ENCODE data around the gene MYO19.

MYO19 gene

DNA sequence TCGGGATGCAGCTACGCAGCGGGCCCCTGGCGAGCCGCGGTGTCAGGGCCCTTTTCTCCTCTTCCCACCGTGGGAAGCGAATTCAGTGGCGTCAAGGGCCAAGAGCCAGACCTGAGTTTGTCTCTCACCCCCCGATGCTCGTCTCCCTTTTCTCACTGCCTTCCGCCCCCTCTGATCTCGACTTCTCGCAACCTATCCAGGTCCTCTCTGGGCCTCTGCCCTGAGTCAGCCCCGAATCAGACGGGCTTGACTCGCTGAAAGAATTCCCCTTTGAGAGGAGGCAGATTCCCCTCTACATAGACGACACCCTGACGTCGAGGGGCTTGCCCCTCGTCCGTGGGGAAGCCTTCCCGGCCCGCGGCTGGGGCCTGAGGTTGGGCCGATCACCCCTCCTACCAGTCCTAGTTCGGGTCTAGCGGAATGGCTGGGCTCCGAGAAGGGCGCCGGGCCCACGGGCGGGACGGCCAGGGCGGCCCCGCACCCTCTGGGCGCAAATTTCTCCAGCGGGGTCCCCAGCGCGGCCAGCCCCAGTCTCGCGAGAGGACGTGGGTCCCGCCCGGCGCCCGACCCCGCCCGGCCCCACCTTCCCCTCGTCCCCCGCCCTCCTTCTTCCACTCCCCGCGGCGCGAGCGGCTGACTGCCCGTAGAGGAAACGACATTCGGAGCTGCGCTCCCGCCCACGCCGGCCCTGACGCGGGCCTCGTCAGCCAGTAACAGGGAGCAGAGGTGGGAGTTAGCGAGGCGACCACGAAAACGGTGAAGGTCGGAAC is 9.8 kb upstream of the MYO19 start, which contains the start of gene GGNBP2 (continued):
- TF ChIP-seq, protein P1, sequence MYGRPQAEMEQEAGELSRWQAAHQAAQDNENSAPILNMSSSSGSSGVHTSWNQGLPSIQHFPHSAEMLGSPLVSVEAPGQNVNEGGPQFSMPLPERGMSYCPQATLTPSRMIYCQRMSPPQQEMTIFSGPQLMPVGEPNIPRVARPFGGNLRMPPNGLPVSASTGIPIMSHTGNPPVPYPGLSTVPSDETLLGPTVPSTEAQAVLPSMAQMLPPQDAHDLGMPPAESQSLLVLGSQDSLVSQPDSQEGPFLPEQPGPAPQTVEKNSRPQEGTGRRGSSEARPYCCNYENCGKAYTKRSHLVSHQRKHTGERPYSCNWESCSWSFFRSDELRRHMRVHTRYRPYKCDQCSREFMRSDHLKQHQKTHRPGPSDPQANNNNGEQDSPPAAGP (tag by site-specific recombination; IDR thresholded peaks at IDR 0.05): peak; percentile 84
- TF ChIP-seq ZNF658 (tag by site-specific recombination; IDR thresholded peaks at IDR 0.05) (no peak), GLIS1 (tag by site-specific recombination; IDR thresholded peaks at IDR 0.05) (peak; percentile 58), ZNF311 (tag by site-specific recombination; IDR thresholded peaks at IDR 0.05; ENCODE audit: borderline replicate concordance) (no peak), ZNF221 (tag by site-specific recombination; IDR thresholded peaks at IDR 0.05; ENCODE audit: borderline replicate concordance) (no peak), GLI2 (tag by site-specific recombination; IDR thresholded peaks at IDR 0.05; ENCODE audit: borderline replicate concordance, low read depth) (no peak), ZNF174 (tag by site-specific recombination; IDR thresholded peaks at IDR 0.05) (no peak), REPIN1 (tag by site-specific recombination; IDR thresholded peaks at IDR 0.05; ENCODE audit: low read depth) (no peak), YY2 (tag by site-specific recombination; IDR thresholded peaks at IDR 0.05) (no peak), ZNF292 (tag by site-specific recombination; IDR thresholded peaks at IDR 0.05; ENCODE audit: borderline replicate concordance, low read depth) (no peak), ZNF670 (tag by site-specific recombination; IDR thresholded peaks at IDR 0.05; ENCODE audit: low read depth) (no peak), RBAK (tag by site-specific recombination; IDR thresholded peaks at IDR 0.05) (no peak), OSR2 (tag by site-specific recombination; IDR thresholded peaks at IDR 0.05) (no peak), ZIC2 (tag by site-specific recombination; IDR thresholded peaks at IDR 0.05) (peak; percentile 89), ZNF16 (tag by site-specific recombination; IDR thresholded peaks at IDR 0.05; ENCODE audit: low read depth) (no peak), SCRT1 (tag by site-specific recombination; IDR thresholded peaks at IDR 0.05; ENCODE audit: borderline replicate concordance) (no peak), KLF1 (tag by site-specific recombination; IDR thresholded peaks at IDR 0.05) (peak; percentile 89), ZNF416 (tag by site-specific recombination; IDR thresholded peaks at IDR 0.05) (no peak), ZNF146 (tag by site-specific recombination; IDR thresholded peaks at IDR 0.05) (no peak), ZNF184 (tag by site-specific recombination; IDR thresholded peaks at IDR 0.05) (no peak), WT1 (tag by site-specific recombination; IDR thresholded peaks at IDR 0.05) (no peak), MZF1 (tag by site-specific recombination; IDR thresholded peaks at IDR 0.05; ENCODE audit: borderline replicate concordance) (0 out of 2 replicates have a peak, but pooled peaks have one; percentile 61), KLF9 (tag by site-specific recombination; IDR thresholded peaks at IDR 0.05; ENCODE audit: low read depth) (peak; percentile 89), IKZF3 (tag by site-specific recombination; IDR thresholded peaks at IDR 0.05) (no peak)
- TF ChIP-seq, protein P2, sequence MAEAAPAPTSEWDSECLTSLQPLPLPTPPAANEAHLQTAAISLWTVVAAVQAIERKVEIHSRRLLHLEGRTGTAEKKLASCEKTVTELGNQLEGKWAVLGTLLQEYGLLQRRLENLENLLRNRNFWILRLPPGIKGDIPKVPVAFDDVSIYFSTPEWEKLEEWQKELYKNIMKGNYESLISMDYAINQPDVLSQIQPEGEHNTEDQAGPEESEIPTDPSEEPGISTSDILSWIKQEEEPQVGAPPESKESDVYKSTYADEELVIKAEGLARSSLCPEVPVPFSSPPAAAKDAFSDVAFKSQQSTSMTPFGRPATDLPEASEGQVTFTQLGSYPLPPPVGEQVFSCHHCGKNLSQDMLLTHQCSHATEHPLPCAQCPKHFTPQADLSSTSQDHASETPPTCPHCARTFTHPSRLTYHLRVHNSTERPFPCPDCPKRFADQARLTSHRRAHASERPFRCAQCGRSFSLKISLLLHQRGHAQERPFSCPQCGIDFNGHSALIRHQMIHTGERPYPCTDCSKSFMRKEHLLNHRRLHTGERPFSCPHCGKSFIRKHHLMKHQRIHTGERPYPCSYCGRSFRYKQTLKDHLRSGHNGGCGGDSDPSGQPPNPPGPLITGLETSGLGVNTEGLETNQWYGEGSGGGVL (tag by site-specific recombination; IDR thresholded peaks at IDR 0.05): peak; percentile 43
- TF ChIP-seq, protein P3, sequence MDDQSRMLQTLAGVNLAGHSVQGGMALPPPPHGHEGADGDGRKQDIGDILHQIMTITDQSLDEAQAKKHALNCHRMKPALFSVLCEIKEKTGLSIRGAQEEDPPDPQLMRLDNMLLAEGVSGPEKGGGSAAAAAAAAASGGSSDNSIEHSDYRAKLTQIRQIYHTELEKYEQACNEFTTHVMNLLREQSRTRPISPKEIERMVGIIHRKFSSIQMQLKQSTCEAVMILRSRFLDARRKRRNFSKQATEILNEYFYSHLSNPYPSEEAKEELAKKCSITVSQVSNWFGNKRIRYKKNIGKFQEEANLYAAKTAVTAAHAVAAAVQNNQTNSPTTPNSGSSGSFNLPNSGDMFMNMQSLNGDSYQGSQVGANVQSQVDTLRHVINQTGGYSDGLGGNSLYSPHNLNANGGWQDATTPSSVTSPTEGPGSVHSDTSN (CRISPR knock-in tag; IDR thresholded peaks at IDR 0.05): peak; percentile 88
- TF ChIP-seq, protein P4, sequence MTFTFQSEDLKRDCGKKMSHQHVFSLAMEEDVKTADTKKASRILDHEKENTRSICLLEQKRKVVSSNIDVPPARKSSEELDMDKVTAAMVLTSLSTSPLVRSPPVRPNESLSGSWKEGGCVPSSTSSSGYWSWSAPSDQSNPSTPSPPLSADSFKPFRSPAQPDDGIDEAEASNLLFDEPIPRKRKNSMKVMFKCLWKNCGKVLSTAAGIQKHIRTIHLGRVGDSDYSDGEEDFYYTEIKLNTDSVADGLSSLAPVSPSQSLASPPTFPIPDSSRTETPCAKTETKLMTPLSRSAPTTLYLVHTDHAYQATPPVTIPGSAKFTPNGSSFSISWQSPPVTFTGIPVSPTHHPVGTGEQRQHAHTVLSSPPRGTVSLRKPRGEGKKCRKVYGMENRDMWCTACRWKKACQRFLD (tag by site-specific recombination; IDR thresholded peaks at IDR 0.05): no peak
- TF ChIP-seq, protein P5, sequence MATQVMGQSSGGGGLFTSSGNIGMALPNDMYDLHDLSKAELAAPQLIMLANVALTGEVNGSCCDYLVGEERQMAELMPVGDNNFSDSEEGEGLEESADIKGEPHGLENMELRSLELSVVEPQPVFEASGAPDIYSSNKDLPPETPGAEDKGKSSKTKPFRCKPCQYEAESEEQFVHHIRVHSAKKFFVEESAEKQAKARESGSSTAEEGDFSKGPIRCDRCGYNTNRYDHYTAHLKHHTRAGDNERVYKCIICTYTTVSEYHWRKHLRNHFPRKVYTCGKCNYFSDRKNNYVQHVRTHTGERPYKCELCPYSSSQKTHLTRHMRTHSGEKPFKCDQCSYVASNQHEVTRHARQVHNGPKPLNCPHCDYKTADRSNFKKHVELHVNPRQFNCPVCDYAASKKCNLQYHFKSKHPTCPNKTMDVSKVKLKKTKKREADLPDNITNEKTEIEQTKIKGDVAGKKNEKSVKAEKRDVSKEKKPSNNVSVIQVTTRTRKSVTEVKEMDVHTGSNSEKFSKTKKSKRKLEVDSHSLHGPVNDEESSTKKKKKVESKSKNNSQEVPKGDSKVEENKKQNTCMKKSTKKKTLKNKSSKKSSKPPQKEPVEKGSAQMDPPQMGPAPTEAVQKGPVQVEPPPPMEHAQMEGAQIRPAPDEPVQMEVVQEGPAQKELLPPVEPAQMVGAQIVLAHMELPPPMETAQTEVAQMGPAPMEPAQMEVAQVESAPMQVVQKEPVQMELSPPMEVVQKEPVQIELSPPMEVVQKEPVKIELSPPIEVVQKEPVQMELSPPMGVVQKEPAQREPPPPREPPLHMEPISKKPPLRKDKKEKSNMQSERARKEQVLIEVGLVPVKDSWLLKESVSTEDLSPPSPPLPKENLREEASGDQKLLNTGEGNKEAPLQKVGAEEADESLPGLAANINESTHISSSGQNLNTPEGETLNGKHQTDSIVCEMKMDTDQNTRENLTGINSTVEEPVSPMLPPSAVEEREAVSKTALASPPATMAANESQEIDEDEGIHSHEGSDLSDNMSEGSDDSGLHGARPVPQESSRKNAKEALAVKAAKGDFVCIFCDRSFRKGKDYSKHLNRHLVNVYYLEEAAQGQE (tag by site-specific recombination; IDR thresholded peaks at IDR 0.05): no peak
- TF ChIP-seq, protein P6, sequence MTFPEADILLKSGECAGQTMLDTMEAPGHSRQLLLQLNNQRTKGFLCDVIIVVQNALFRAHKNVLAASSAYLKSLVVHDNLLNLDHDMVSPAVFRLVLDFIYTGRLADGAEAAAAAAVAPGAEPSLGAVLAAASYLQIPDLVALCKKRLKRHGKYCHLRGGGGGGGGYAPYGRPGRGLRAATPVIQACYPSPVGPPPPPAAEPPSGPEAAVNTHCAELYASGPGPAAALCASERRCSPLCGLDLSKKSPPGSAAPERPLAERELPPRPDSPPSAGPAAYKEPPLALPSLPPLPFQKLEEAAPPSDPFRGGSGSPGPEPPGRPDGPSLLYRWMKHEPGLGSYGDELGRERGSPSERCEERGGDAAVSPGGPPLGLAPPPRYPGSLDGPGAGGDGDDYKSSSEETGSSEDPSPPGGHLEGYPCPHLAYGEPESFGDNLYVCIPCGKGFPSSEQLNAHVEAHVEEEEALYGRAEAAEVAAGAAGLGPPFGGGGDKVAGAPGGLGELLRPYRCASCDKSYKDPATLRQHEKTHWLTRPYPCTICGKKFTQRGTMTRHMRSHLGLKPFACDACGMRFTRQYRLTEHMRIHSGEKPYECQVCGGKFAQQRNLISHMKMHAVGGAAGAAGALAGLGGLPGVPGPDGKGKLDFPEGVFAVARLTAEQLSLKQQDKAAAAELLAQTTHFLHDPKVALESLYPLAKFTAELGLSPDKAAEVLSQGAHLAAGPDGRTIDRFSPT (tag by site-specific recombination; IDR thresholded peaks at IDR 0.05): 0 out of 2 replicates have a peak, but pooled peaks have one; percentile 7

Data from HEK293 (cell line).